HG03108 (cell line): ENCODE data around the gene LEFTY1.
"Not testable (repeated sequence)": the region's sequence is repeated elsewhere in the genome, so short reads cannot be mapped to it uniquely, and the experiment has no call there.

Experiments used
- ATAC-seq: cut with Tn5 transposase; IDR thresholded peaks from one replicate; pipeline ENCODE4 v1.9.1; 2021; ENCODE audit warnings: moderate library complexity; ENCODE audit not compliant: unreplicated experiment

LEFTY1 gene

GRCh38 chr1:225850370-225850769 is 38.6 kb downstream of the LEFTY1 start:
- ATAC-seq = no peak

GRCh38 chr1:225849925-225850324 is 39.0 kb downstream of the LEFTY1 start:
- no peak for ATAC-seq

DNA sequence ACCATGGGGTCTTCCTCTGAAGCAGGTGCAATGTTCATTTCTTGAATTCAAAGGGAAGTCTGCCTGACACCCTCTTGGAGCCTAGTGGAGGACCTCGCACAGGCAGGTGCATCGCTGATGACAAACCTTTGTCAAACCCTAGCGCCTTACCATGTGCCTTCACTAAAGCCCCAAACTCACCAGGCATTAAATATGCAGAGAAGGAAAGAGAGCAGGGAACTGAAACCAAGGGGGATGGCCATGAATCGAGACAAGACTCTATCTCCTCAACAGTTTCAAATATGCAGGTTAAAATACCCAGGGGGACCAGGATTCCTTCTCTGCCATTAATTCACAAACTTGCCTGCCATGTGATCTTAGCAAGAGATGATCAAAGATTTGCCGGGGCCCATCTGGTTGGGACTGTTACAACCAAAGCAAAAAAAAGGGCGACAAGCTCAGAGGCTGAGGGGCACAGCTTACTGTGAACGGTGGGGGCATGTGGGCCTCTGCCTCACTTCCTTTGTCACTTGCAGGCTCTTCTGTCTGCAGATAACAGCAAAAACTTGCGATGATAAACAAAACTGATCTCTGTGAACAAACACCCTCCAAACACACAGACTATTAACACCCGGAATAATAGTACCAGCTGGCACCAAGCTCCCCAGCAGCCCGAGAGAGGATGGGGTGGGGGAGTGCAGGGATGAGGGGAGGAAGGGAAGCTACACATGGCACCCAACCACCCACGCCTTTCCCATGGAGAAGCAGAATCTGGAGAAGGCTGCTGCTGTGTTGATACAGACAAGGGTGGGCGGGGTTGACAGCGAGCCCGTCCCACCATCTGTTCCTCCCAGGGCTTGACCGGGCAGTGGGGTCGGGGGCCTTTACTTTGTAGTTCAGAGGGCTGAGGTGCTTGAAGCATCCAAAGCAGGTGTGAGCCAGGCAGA is 40.7 kb downstream of the LEFTY1 start:
- peak; percentile 66 for ATAC-seq

GRCh38 chr1:225847610-225848009 is 41.3 kb downstream of the LEFTY1 start:
- peak; percentile 2 for ATAC-seq

GRCh38 chr1:225846331-225847310 is 42.3 kb downstream of the LEFTY1 start:
- ATAC-seq = no peak

DNA sequence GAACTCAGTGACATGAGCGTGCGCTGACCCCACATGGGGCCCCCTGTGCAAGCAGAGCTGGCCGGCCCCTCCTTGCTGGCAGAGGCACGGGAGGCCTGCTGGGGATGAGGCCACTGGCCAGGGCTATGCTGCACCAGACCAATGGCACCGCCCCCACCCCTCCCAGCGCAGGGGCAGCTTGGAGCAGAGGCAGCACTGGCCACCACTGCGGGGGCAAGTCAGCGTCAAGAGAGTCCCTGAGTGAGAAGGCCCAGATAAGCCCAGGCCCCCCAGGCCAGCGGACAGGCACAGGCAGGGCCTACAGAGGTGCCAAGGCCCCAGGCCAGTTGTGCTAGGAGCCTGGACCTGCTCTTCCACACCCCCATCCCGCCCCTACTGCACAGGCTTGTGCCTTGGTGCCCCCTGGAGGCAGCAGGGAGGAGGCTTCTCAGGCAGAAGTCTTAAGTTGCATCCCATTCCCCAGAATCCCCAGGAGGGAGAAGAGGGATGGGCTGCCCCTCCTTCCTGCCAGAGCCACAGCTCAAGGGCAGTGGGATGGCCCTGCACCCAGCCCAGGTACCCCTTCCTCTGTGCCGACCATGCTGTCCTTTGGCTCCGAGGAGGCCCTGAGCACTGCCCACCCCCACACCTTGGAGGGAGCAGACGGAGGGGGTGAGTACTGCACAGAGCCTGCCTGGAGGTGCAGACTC is 43.2 kb downstream of the LEFTY1 start:
- no peak for ATAC-seq

- ATAC-seq = no peak
These were observed 43.8 kb downstream of the LEFTY1 start for GRCh38 chr1:225845097-225845496.

DNA sequence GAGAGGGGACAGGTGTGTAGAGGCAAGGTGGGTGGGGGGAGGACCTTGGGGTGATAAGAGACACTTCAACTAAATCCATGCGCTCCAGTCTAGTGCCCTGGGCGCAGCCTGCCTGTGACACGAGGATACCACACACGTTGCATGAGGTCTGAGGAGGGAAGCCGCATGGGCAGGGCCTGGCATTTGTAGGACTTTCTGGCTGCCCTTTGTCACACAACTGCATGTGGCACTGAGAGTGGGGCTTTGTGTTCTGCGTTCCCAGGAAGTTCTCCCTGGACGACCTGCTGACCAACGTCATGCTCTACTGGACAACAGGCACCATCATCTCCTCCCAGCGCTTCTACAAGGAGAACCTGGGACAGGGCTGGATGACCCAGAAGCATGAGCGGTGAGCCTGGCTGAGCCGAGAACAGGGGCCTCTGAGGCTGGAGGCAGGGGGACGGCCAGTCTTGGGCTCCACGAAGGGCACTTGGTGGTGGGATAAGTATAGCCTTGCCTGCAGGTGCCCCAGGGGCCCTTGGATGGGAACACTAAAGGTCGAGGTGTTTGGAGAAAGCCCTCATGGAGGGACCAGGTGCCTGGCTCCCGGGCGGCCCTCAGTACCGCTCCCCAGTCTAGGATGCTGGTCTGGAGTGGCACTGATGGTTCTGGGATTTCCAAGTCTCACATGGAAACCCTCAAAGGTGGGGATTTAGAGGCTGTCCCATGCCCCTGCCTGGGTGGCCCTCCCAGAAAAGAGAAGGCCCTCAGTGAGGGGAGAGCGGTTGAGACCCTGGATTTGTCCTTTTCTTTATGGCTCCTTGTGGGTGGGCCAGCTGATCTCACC is 44.5 kb downstream of the LEFTY1 start:
- ATAC-seq = no peak

- no peak for ATAC-seq
These were observed 45.5 kb downstream of the LEFTY1 start for GRCh38 chr1:225843426-225843795.

DNA sequence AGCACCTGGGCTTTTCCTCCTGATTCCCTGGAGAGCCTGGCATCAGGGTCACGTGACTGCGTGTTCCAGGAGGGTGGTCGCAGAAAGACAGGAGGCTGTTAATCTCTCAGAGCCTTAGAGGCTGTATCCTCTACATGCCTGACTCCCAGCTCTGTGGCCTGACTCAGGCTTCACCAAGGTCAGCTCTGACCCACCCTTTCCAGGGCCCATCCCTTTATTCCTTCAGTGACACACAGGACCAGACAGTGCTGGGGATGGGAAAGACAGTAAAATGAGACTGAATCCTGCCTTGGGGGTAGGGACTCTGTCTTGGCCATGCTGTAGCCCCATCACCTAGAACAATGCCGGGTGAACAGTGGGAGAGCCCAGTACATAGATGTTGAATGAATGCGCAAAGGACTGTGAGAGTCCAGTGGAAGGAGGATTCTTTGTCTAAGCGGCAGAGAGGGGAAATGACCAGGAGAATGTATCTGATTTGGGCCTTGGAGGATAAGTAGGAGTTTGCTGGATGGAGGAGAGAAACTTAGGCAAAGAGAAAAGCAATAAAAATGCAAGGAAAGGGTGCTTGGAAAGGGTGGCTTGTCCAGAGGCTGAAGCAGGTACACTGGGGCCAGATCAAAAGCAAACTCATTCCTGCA is 46.0 kb downstream of the LEFTY1 start:
- no peak for ATAC-seq

- ATAC-seq = no peak
These were observed 46.9 kb downstream of the LEFTY1 start for GRCh38 chr1:225842074-225842473.

DNA sequence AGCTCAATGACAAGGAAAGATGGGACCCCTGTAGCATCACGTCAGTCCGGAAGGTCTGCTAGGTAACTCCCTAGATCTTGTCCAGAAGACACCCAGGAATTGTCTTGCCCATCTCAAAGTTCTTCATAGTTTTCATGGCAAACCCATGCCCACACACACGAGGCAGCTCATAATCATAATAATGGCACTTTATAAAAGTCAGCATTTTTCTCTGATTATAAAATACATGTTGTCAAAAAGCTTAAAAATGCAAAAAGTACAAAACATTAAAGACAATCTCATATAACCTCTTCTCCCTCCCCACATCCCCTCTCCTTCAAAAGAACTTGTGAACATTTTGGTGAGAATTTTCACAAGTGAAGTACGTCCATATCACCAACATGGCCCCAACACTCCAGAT is 48.2 kb downstream of the LEFTY1 start:
- ATAC-seq = no peak

GRCh38 chr1:225840223-225840610 is 48.7 kb downstream of the LEFTY1 start:
- no peak for ATAC-seq

DNA sequence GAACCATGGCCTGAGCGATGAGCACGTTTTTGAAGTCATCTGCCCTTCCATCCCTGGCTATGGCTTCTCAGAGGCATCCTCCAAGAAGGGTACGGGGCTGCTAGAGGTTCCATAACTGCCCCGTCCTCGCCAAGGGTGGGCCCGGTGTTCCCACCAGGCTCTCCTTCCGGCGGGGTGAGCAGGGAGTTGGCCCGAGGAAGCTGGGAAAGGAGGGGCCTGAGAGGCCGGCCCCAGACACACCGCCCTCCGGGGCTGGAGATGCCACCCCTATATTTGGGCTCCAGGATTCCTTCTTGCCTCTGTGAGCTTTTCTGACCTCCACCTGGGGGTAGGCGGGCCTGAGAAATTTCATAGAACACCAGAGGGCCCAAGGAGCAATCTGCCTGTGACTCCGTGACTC is 50.2 kb downstream of the LEFTY1 start:
- no peak for ATAC-seq

- ATAC-seq = not testable (repeated sequence)
These were observed 52.6 kb downstream of the LEFTY1 start for GRCh38 chr1:225836296-225836695.
